NCI-H446 treated with DMSO at 0.1 percent for 48 hours (cell line): ENCODE data around the gene FRMD4B.
"Not testable (repeated sequence)": the region's sequence is repeated elsewhere in the genome, so short reads cannot be mapped to it uniquely, and the experiment has no call there.

Experiments used
- DNase-seq: peaks from one replicate; lab custom pipeline; 2025; lab: John Stamatoyannopoulos, UW

The FRMD4B gene

GRCh38 chr3:69240651-69241568 lies 145.0 kb downstream of the FRMD4B start:
- DNase-seq = no peak

- no peak for DNase-seq
Measured at GRCh38 chr3:69239063-69239462, 146.8 kb downstream of the FRMD4B start.

DNA sequence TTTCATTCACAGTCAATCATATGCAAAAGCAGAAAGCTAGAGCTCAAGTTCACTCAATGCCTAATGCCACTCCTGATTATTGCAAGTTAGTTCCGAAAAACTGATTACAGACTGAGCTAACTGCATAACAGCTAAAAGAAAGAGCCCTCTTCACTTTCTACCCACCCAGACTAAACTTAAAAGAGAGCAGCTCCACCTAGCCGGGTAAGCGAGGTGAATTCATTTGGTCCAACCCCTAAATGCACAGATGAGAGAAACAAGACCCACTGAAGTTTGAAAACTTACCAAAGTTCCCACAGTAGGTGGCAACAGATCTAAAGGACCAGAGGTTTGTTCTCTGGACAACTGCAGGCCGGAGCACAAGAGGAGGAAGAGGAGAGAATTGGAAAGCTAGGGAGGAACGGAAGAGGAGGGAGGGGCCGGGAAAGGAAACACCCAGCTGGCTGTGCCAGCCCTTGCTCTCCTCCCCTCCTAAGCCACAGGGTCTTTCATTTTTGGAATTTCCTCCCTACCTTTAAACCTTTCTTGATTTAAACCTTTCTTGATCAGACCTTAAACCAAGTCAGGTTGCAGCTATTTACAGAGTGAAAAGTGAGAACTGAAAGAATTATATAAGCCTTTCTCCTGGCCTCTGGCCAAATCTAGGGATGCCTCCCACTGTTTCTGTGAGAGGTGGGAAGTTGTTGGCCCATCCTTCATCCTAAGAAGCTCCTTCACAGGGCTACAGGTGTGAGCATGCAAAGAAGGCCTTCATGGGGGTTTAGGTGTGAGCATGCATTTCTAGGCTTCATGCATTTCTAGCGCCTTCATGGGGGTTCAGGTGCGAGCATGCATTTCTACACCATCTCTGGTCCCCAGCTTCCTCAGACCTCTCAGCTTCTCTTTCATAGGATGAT lies 148.8 kb downstream of the FRMD4B start:
- no peak for DNase-seq

DNA sequence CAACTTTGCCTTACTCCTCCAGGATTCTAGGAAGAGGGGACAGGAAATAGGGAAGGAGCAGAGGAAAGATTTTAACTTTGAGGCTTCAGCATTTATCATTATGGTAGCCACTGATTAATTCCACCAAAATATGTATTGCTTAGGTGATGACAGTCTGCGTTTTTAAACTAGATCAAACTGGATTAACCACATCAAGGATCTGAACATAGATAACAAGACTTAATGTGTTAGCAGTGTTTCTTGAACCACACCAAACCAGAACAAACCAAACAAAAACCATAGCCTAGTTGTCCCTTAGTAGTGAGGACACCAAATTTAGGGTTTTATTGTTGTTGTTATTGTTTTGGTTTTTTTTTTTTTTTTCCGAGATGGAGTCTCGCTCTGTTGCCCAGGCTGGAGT lies 150.0 kb downstream of the FRMD4B start:
- no peak for DNase-seq

DNA sequence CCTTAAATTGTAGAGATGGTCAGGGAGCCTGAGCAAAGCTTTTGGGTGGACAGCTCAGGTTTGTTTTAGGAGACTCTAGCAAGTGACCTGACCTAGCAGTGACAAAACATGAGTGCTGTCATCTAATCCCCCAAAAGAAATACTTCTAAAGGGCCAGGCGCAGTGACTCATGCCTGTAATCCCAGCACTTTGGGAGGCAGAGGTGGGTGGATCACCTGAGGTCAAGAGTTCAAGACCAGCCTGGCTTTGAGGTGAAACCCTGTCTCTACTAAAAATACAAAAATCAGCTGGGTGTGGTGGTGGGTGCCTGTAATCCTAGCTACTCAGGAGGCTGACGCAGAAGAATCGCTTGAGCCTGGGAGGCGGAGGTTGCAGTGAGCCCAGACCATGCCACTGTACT lies 150.7 kb downstream of the FRMD4B start:
- DNase-seq = not testable (repeated sequence)

- DNase-seq = no peak
Measured at GRCh38 chr3:69232482-69232881, 153.4 kb downstream of the FRMD4B start.

GRCh38 chr3:69231929-69232440 lies 153.9 kb downstream of the FRMD4B start:
- DNase-seq = no peak

DNA sequence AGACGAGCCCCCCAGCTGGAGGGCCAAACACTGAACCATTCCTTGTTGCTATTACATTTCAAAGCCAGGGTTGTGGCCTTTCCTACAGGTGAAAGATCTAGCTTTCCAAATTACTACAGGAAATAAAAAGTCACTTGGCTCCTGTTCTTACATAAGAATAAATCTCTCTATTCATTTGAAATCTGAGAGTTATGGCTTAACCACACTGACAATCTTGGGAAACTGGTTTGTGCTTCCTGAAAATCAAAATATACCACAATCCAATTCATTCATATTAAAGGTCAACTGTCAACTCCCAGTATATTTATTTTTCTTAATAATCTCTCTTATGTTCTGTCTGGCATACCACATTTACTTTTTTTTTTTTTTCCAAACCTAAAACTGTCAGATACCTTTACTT lies 159.8 kb downstream of the FRMD4B start:
- no peak for DNase-seq

GRCh38 chr3:69219101-69219708 lies 166.7 kb downstream of the FRMD4B start:
- no peak for DNase-seq

DNA sequence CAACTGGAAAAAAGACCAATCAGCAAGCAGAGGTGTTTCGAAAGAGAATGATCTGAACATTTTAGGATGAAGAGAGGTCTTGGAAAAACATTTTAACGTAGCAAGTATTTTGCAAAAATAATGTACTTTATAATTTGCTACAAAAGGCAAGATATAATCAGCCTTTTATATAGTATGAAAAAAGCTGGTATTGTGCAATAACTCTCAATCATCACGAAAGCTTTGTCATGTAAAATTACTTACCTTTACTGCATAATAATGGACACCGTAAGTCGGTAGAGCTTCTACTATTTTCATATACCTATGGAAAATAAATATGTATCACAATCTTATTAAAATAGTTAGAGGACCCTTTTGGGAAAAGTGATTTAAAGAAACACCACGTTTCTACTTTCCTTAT lies 167.8 kb downstream of the FRMD4B start:
- DNase-seq = no peak

- DNase-seq = no peak
Measured at GRCh38 chr3:69216981-69217380, 168.9 kb downstream of the FRMD4B start.

GRCh38 chr3:69214241-69214640 lies 171.6 kb downstream of the FRMD4B start:
- DNase-seq = no peak

DNA sequence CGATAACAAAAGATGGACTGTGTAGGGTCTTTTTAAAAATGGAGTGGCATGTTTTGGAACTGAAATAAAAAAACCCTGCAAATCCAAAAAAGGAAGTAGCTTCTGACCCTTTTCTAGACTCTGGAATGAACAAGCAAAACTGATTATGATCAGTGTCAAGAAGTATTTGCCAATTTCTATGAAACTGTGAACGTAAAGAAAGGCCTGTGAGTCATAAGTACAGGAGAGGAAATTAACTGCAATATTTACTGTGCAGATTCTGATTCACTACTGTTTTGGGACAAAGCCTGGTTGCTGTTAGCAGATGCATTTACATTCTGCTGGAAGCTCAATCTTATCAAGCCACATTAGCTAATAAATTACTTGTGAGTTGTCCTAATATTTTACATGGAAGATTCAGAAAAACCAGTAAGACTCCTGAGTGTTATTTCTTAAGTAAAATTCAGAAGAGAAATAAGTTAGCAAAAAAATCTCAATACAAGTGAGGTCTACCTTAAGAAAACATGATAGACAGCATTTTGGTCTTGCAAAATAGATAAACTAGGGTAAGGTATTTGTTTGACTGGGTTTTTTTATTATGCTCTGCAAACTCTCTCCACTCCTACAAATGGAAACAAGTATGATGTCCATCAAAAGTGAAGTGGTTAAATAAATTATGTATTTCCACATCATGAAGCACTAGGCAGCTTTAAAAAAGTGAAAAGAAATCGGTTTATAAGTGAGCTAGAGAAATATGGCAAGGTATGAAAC lies 173.3 kb downstream of the FRMD4B start:
- DNase-seq = no peak

DNA sequence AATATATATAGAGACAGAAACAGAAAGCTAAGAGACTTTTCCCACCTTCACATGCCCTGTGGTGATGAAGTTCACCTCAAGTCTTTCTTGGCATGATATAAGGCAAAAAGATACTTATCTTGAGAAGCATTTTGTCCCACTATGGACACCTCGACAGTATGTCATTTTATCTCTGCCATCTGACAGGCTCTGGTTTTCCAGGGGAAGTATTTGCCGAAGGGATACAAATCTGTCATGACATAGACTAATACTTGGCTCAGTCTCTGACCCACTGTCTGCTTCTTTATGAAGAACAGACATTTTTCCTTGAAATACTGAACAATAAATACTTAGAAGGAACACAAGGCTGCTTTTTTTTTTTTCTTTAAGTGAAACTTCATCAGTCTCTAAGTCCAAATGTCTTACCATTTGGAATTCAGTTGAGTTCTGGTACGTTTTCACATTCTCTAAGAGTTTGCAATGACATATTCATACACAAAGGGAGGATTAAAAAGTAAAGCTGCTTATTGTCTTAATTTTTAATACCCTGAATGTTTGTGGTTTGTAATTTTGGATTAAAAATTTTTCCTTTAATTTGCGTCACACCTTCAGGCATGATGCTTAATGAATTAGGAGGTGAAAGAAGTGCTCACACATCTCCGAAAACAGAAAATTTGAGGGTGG lies 175.7 kb downstream of the FRMD4B start:
- DNase-seq = no peak

GRCh38 chr3:69209413-69209812 lies 176.5 kb downstream of the FRMD4B start:
- no peak for DNase-seq

DNA sequence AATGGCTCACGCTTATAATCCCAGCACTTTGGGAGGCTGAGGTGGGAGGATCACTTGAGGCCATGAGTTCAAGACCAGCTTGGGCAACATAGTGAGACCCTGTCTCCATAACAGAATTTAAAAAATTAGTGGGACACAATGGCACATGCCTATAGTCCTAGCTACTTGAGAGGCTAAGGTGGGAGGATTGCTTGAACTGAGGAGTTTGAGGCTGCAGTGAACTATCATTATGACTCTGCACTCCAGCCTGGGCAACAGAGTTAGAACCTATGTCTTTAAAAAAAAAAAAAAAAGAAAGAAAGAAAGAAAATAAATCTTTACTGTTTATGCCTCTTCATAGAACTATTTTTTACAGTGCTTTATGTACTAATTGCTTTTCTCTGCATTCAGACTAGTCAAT lies 178.9 kb downstream of the FRMD4B start:
- no peak for DNase-seq

DNA sequence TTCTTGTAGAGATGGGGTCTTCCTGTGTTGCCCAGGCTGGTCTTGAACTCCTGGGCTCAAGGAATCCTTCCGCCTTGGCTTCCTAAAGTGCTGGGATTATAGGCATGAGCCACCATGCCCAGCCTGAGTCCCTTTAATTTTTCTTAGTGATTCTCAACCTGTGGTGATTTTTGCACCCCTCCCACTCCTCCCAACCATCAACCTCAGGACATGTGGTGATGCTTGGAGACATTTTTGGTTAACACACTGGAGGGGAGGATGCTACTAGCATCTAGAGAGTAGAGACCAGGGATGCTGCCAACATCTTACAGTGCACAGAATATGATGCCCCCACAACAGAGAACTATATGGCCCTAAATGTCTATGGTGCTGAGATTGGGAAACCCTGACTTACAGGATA lies 180.5 kb downstream of the FRMD4B start:
- DNase-seq = no peak

GRCh38 chr3:69204315-69204957 lies 181.5 kb downstream of the FRMD4B start:
- no peak for DNase-seq

- no peak for DNase-seq
Measured at GRCh38 chr3:69203631-69204314, 182.1 kb downstream of the FRMD4B start.

- no peak for DNase-seq
Measured at GRCh38 chr3:69201658-69202057, 184.2 kb downstream of the FRMD4B start.
